Tibial nerve (tissue), 4 donors: Measurements from ENCODE around the gene DMD.

Experiments
- EP300 ChIP-seq, 2 donors: sonication (generic); formaldehyde crosslinking; IDR thresholded peaks; one replicate each; pipeline ENCODE4 v1.6.1; 2017; ENCODE audit warnings: antibody characterized with exemption in 2 of 2, mild to moderate bottlenecking in 1 of 2
- POLR2A ChIP-seq, 2 donors: fragments of 450-650 bp; IDR thresholded peaks; one replicate each; pipeline ENCODE4 v1.6.1; 2017; ENCODE audit warnings: antibody characterized with exemption in 2 of 2, mild to moderate bottlenecking in 2 of 2, moderate library complexity in 2 of 2
- TF ChIP-seq, protein P1 (sequence below), 5 experiments: fragments of 200-600 bp in 3 of 5; fragments of 450-650 bp in 2 of 5; sonication (generic) in 3 of 5; IDR thresholded peaks; one replicate each; pipeline ENCODE4 v1.5.1; 2016 to 2019; ENCODE audit warnings: antibody characterized with exemption in 5 of 5, mild to moderate bottlenecking in 3 of 5, moderate library complexity in 2 of 5

DNA sequence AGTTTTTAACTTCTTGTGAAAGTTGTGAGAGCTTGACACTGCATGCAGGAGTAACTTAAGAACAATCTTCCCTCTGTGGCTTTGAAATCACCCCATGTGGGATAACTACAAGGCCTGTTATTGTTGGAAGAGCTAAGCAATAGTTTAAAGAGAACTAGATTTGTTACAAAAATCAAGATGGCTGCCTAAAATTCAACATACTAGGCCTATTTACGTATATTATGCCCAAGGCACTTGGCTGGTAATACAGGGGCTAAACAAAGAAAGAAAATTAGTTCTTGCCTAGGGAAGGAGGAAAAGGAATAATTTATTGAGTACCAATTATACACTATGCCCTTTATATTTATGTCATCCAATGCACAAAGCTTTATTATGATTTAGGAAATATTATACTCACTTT, 36.1 kb downstream of the DMD start:
- TF ChIP-seq, protein P1, sequence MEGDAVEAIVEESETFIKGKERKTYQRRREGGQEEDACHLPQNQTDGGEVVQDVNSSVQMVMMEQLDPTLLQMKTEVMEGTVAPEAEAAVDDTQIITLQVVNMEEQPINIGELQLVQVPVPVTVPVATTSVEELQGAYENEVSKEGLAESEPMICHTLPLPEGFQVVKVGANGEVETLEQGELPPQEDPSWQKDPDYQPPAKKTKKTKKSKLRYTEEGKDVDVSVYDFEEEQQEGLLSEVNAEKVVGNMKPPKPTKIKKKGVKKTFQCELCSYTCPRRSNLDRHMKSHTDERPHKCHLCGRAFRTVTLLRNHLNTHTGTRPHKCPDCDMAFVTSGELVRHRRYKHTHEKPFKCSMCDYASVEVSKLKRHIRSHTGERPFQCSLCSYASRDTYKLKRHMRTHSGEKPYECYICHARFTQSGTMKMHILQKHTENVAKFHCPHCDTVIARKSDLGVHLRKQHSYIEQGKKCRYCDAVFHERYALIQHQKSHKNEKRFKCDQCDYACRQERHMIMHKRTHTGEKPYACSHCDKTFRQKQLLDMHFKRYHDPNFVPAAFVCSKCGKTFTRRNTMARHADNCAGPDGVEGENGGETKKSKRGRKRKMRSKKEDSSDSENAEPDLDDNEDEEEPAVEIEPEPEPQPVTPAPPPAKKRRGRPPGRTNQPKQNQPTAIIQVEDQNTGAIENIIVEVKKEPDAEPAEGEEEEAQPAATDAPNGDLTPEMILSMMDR (IDR thresholded peaks at IDR 0.05), result no peak
- TF ChIP-seq POLR2A (IDR thresholded peaks at IDR 0.05) (no peak), EP300 (IDR thresholded peaks at IDR 0.05) (no peak)
